ENCODE results near the gene ACSL6. TPM values are rescaled to one million over a fixed set of nuclear protein-coding genes. Genes with fewer than 3 reads are reported as not detected.
A peak's percentile ranks its signal among the peaks of the same experiment; 100 is the strongest.

ACSL6 gene
- polyA plus RNA-seq (2011; rRNA removed): 0.05 and 0.09 TPM in 2 replicates
- 0.04 and 0.06 TPM in 2 replicates for polyA plus RNA-seq (2012; cell fraction: cytosol; rRNA removed)
- polyA plus RNA-seq (2012; cell fraction: nucleus; rRNA removed): 0.08 and 0.43 TPM in 2 replicates
- 0.05 to 0.07 TPM (median 0.06 TPM) in 3 replicates for polyA plus RNA-seq (2017; fragmentation: RNase III; extraction: RNeasy Plus Mini Kit Qiagen cat#74134 plus additional on column Dnase treatment)
- 0.73 and 0.91 TPM in 2 replicates for polyA minus RNA-seq (2011; rRNA and poly(A)+ RNA removed)

GRCh38 chr5:132011622-132012343 lies at the start of gene ACSL6:
Gene ACSL6, minus strand, starts transcription at chr5:132011658. Its CDS starts 105 bp downstream, at chr5:132011553.
- H3K4me2 ChIP-seq: peak within 1 kb of the TSS; percentile 92
- FAIRE-seq: no peak
- no peaks in the 10 kb centered on the region for H3K9me3 ChIP-seq
- DNase-seq (ENCODE audit: low read depth in 1 of 2, low spot score in 1 of 2): peak in 1 of 2 experiments; percentile 35
- peak within 1 kb of the TSS; percentile 70 for H3K4me3 ChIP-seq
- 34% methylated on average over 7 of the region's 63 CpGs for WGBS (ENCODE audit: missing lambda C conversion rate)
- ChIA-PET CTCF (interaction anchor here (1.1 to 10.0 kb wide), 2 partner anchors 11 to 422 kb away, joined by 3 to 156 read pairs; no protein-coding TSS in a partner anchor), POLR2A (no interaction called here)
- no peaks in the 10 kb centered on the region for H3K4me1 ChIP-seq
- peak; percentile 23 to 58; a peak in 5 of 6 replicates for ATAC-seq
- H3K27ac ChIP-seq: peak within 1 kb of the TSS; percentile 27 to 82; a peak in 4 of 6 replicates
- TF ChIP-seq TP53 (CRISPR knock-in tag; IDR thresholded peaks at IDR 0.05): no peak
- no peak for TF ChIP-seq NPAS2 (CRISPR knock-in tag; IDR thresholded peaks at IDR 0.05; ENCODE audit: borderline replicate concordance)
- no peak for TF ChIP-seq MYC (IDR thresholded peaks at IDR 0.05; ENCODE audit: borderline replicate concordance, low read length)
- no peak for TF ChIP-seq BHLHE40 (IDR thresholded peaks at IDR 0.05; ENCODE audit: low read depth, low read length)
- TF ChIP-seq HOXB5 (CRISPR knock-in tag; IDR thresholded peaks at IDR 0.05): no peak
- no peak for TF ChIP-seq GATA3 (IDR thresholded peaks at IDR 0.05; ENCODE audit: borderline replicate concordance)
- TF ChIP-seq MAFK (IDR thresholded peaks at IDR 0.05; ENCODE audit: partially characterized antibody): no peak
- no peak for TF ChIP-seq ZNF302 (CRISPR knock-in tag; IDR thresholded peaks at IDR 0.05)
- TF ChIP-seq USF2 (IDR thresholded peaks at IDR 0.05): no peak
- TF ChIP-seq RCOR1 (IDR thresholded peaks at IDR 0.05; ENCODE audit: low read depth, low read length): no peak
- TF ChIP-seq FOXS1 (CRISPR knock-in tag; IDR thresholded peaks at IDR 0.05): no peak
- no peak for TF ChIP-seq HMGXB4 (CRISPR knock-in tag; IDR thresholded peaks at IDR 0.05; ENCODE audit: borderline replicate concordance)
- no peak for TF ChIP-seq E2F6 (IDR thresholded peaks at IDR 0.05; ENCODE audit: borderline replicate concordance, low read depth)
- TF ChIP-seq CTCF (IDR thresholded peaks at IDR 0.05): no peak
- TF ChIP-seq CBX2 (IDR thresholded peaks at IDR 0.05; ENCODE audit: borderline replicate concordance, low read depth): no peak
- no peak for TF ChIP-seq JUN (IDR thresholded peaks at IDR 0.05)
- TF ChIP-seq BCL3 (IDR thresholded peaks at IDR 0.05): no peak
- TF ChIP-seq NR3C1 (IDR thresholded peaks at IDR 0.05): no peak
